ENCODE data around the gene USP5.

USP5 gene

DNA sequence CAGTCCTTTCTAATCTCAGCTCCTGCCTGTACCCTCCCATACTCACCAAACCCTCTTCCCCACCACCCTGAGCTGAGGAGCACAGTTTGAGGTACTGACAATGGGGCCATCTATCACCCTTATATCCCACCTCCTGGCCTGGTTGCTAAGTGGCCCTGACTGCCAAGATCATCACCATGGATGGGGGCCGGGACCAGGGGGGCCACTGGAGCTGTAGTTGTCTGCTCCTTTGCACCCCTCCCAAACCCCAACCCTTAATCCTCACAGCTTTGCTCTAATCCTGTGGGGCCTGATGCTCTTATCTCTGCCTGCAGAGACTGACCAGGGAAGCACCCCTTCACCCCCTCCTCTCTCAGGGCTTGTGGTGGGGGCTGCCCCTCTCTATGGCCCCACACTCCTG, 11.6 kb upstream of the USP5 start:
- no peak for DNase-seq (ENCODE audit: low read depth)

DNA sequence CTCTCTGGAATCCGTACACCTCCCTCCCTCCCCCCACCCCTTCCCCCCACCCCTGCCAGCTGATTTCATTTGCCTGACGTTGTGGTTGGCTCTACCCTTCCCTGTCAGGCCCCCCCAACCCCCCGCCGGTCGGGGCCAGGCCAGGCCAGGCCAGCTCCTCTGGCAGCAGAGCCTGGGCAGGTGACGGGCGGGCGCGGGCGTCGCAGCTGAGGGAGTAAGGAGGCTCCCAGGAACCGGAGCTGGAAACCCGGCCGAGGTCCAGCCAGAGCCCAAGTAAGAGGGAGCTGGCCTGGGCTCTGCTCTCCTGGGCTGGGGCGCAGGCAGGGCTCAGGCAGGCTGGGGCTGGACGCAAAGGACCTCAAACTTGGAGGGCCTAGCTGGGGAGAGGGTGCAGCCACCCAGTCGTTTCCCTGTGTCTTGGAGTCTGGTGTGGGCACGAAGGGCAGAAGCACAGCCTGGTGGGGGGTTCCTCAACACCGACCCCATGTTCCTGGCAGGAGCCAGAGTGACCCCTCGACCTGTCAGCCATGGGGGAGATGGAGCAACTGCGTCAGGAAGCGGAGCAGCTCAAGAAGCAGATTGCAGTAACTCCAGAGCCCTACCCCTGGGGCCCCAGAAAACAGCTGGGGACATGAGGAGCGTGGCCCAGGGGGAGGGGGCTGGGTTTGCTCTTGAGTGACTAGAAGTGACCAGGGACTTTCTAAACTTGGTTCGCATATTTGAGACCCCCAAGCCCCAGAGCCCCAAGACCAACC, 11.0 kb upstream of the USP5 start, which contains the start of gene GNB3:
GNB3 (plus strand) TSS at position 165 of the 755 bp plus-strand sequence; CDS start at position 528, 363 bp downstream.
- DNase-seq (ENCODE audit: low read depth) = no peak

DNA sequence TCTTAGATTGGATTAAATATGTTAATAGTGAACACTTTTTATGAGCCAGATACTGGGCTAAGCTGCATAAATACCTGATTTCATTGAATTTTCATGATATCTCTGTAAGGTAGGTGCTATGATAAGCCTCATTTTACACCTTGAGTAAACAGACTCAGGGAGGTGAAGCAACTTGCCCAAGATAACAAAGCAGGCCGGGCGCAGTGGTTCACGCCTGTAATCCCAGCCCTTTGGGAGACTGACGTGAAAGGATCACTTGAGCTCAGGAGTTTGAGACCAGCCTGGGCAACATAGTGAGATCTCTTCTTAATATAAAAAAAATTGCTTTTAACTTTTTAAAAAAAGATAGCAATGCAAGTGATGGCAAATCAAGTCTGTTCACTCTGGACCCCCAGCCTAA, 9.9 kb upstream of the USP5 start:
- no peak for DNase-seq (ENCODE audit: low read depth)

DNA sequence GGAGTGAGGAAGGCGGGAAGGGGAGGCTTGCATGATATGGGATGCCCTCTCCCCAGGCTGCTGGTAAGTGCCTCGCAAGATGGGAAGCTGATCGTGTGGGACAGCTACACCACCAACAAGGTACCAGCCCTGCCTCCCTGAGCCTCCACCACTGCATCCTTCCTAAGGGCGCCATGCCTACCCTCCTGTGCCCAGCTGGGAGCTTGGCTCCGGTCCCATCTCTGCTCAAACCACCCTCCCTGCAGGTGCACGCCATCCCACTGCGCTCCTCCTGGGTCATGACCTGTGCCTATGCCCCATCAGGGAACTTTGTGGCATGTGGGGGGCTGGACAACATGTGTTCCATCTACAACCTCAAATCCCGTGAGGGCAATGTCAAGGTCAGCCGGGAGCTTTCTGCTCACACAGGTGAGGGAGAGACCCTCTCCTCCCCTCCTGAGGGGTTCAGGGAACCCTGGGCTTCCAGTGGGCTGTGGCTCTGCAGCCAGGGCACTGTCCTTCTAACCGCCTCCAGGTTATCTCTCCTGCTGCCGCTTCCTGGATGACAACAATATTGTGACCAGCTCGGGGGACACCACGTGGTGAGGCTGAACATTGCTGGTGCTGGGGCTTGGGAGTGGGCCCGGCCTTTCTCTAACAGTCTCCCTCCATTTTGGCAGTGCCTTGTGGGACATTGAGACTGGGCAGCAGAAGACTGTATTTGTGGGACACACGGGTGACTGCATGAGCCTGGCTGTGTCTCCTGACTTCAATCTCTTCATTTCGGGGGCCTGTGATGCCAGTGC, 8.6 kb upstream of the USP5 start:
- DNase-seq (ENCODE audit: low read depth) = no peak

DNA sequence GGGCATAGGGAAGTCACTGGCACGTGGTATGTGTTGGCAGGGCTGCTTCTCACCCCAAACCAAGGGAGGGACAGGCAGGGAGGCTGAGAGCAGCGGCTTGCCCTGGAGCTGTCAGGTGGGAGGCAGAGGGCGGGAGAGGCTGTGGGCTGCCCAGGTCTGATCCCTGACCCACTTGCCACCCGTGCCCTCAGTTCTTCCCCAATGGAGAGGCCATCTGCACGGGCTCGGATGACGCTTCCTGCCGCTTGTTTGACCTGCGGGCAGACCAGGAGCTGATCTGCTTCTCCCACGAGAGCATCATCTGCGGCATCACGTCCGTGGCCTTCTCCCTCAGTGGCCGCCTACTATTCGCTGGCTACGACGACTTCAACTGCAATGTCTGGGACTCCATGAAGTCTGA, 6.6 kb upstream of the USP5 start:
- DNase-seq (ENCODE audit: low read depth) = no peak

DNA sequence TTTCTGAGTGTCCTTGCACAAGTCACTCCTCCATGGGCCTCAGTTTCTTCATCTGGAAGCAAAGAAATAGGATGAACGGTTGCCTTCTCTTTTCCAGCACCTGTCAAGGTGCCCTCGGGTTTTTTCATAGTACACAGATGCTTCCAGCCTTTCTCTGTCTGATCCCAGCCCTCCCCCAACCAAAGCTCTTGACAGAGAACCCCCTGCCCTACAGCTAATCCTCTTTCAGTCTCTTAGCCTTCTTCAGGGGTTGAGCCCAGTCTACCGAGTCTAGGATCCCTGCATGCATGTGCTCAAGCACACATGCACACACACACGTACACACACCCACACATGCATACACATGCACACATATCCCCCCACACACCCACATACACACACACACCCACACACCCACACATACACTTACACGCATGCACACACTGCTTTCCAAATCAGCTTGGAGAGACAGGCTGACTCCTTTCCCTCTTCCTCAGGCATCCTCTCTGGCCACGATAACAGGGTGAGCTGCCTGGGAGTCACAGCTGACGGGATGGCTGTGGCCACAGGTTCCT, 5.6 kb upstream of the USP5 start:
- DNase-seq (ENCODE audit: low read depth) = no peak

DNA sequence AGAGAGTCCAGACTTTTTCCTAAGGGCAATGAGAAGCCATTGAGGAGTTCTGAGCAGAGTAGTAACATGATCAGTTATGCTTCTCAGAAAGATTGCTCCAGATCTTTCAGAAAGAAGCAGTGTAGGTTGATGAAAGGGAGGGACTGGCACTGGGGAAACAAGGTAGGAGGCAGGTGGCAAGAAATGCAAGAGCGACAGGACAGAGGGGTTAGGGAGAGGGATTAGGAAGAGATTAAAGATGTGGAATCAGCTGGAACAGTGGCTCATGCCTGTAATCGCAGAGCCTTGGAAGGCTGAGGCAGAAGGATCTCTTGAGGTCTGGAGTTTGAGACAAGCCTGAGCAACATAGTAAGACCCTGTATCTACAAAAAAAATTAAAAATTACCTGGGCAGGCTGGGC, 4.3 kb upstream of the USP5 start:
- no peak for DNase-seq (ENCODE audit: low read depth)

DNA sequence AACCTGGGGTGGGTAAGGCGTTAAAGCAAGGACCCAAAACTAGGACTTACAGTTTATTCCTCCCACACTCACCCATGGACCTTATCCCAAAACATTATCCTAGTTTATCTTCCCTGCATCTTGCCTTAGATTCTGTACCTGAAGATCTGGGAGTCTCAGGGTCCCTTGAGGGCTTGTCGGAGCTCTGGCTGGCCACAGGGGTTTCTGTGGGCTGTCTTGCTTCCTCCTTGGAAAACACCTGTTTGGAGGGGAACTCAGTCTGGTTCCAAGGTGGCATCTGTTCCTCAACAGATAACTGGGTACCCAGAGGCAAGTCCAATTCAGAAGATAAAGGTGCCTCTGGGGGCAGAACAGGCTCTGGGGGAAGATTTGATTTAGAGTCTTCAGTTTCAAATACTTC, 2.5 kb upstream of the USP5 start:
- no peak for DNase-seq (ENCODE audit: low read depth)

DNA sequence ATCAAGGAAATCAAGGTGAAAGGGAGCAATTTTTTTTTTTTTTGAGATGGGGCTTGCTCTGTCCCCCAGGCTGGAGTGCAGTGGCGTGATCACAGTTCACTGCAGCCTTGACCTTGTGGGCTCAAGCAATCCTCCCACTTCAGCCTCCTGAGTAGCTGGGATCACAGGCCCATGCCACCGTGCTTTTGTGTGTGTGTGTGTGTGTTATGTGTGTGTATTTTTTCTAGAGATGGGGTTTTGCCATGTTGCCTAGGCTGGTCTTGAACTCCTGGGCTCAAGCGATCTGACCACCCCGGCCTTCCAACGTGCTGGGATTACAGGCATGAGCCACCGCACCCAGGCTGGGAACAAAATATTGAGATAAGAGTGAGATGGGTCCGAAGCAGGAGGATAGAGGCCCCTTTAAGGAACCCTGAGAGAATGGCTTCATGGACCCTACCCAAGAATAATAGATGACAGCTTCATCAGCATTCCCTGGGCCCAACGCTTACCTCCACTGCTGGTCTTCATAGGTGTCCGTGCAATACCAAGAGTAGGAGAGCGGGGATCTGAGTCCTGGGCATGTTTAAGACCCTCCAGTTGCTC, 1.9 kb upstream of the USP5 start:
- peak; percentile 15 for DNase-seq (ENCODE audit: low read depth)

DNA sequence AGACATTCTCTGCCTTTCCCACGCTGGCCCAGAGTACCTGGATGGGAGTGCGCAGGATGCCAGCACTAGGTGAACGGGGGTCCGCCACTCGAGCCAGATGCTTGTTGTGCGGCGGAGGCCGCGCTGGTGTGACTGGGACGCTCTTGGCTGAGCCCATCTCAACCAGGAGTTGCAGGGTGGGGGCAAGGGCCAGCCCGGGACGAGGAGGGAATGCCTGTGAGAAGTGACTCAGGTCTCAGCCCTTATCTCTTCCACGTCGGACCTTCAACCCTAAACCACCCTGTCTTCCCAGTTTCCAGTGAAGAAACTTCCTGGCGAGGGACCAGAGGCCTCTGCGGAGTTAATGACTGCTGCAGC, 1.2 kb upstream of the USP5 start:
- DNase-seq (ENCODE audit: low read depth) = no peak

DNA sequence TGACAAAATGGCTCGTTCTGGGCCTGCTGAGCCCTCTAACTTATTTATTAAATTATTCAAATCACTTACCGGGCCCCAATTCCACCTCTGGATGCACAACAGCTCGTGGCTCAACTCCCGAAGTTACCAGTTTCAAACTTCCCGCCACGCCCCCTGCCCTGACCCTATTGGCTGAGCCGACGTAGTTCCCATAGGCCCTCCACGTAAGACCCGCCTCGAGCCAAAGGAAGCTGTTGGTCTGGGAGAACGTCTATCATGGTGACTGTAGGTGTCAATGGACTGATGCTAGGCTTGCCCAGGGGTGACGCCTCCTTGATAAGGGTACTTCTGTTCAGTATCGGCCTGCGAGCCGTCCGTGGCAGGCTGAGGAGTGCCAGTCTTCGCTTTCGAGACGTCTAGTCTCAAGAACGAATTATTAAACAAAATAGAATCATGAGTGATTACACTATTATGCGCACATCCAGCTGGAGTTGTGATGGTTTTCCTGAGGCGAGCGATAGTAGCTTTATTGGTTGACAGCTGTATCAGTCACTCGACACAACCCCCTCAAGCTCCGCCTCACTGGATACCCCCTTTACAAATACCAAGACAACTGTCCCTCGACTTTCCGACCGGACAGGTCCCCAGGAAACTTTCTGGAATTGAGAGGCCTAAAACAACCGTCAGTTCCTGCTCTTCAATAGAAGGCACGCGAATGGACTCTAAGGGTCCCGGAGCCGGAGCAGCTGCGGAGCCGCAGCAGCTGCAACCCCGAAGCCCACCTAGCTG, 613 bp upstream of the USP5 start, which contains the start of gene CDCA3:
CDCA3 (minus strand) TSS at position 134 of the 768 bp plus-strand sequence. CDS start 334 bp downstream, outside the sequence.
- peak; percentile 100 for DNase-seq (ENCODE audit: low read depth)

DNA sequence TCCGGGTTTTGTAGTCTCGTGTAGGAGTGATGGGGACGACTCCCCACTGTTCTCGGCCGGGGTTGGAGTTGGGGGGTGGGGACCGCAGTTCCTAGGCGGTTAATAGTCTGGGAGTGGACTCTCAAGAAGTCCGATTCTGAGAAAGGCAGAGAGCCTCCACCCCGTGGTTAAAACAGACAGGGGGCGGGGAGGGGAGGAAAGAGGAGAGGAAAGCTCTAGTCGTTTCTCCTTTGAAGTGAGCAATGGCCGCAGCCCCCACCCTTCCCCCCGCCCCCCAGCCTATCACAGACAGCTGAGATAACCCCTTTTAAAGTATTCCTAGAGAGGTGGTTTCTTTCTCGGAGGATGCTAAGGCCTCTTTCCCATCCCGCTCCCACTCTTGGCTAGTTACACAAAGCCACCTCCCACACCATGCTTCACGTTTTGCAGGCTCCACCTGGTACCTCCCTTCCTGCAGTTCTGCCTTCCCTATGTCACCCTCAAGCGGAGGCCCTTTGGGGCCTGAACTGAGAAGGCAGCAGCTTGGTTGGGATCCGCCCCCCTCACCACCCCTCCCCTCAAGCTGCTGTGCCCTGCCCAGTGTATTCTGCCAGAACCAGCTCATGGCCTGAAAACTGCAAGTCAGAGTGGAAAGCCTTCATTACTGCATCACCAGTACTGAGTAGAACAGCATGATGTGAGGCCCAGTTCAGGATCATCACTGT, 853 bp downstream of the USP5 start:
- peak; percentile 75 for DNase-seq (ENCODE audit: low read depth)

DNA sequence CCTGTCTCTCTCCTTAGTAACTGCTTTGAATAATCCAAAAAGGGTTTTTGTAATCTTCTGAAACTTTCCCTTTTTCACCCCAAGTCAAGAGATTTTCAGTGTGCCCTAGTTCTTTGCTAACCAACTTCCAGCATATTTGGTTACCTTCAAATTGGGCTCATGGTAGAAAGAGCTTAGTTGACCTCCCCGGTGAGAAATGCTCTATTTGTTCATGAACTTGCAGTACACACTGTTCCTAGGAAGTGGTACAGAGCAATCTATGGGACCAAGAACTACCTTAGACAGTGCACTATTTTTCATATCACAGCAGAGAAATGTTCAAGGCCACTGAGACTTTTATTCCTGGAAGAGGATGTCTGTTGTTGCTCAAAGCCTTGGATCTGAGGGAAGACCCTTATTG, 1.7 kb downstream of the USP5 start:
- DNase-seq (ENCODE audit: low read depth) = no peak

DNA sequence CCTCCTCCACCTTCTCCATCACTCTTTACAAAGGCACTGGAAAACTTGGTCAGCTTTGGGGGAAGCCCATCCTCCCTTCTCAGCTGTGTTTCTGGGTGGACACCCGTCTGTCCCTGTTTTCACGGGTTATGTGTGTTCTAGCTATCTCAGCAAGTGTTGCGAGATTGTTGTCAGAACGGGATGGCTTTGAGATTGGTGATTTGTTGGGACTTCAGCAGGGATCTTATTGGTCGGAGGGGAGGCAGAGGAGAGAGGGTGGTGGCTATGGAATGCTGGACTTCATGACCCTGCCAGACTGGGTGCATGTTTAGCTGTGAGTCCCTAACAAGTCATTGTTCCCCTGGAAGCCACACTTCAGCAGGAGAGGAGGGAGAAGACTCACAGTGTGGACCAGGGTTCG, 2.1 kb downstream of the USP5 start:
- DNase-seq (ENCODE audit: low read depth) = no peak

DNA sequence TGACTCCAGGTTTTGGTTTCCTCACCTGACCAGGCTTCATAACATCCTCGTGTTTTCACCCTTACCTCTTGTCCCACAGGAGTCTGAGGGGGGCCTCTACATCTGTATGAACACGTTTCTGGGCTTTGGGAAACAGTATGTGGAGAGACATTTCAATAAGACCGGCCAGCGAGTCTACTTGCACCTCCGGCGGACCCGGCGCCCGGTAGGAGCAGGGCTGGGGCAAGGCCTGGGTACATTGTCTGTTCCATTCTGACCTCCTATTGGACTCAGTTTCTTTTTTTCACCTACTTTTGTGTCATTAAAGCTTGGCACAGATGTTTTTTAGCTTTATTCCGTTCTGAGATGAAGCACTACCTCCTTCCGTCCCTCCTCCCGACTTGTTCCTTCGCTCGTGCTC, 3.4 kb downstream of the USP5 start:
- no peak for DNase-seq (ENCODE audit: low read depth)

DNA sequence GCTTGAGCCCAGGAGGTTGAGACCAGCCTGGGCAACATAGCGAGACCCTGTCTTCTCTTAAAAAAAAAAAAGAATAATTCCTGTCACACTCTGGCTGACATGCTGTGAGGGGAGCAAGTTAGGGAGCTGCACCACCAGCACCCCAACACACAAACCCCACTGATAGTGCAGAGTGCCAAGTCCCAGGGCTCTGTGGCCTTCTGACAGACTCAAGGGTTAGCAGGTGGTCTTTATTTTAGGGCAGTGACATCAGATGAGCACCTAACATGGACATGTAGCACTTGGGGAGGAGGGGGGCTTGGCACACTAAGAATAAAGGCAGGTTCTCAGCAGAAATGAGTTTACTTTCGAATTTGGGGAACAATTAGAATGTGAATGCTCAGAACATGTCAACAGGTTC, 6.8 kb downstream of the USP5 start:
- no peak for DNase-seq (ENCODE audit: low read depth)

DNA sequence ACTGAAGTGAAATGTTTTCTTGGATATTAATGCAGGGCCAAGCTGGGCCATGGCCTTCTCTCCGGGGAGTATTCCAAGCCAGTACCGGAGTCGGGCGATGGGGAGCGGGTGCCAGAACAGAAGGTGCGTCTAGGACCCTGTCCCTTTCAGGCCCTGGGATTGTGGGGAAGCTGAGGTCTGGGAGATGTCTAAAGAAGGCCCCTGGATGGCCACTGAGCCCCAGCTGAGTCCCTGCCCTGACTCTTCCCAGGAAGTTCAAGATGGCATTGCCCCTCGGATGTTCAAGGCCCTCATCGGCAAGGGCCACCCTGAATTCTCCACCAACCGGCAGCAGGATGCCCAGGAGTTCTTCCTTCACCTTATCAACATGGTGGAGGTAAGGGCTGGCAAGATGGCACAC, 8.2 kb downstream of the USP5 start:
- no peak for DNase-seq (ENCODE audit: low read depth)

DNA sequence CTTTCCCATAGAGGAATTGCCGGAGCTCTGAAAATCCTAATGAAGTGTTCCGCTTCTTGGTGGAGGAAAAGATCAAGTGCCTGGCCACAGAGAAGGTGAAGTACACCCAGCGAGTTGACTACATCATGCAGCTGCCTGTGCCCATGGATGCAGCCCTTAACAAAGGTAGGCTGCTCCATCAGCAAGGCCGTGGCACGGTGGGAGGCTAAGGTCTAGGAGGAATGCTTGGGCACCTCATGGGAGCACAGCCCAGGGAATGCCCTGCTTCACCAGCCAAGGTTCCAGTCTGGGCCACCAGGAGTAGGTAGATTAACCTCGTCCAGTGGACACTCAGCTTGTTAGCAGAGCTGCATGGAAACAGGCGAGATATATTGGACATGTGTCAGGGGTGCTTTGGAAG, 9.0 kb downstream of the USP5 start:
- DNase-seq (ENCODE audit: low read depth) = no peak

DNA sequence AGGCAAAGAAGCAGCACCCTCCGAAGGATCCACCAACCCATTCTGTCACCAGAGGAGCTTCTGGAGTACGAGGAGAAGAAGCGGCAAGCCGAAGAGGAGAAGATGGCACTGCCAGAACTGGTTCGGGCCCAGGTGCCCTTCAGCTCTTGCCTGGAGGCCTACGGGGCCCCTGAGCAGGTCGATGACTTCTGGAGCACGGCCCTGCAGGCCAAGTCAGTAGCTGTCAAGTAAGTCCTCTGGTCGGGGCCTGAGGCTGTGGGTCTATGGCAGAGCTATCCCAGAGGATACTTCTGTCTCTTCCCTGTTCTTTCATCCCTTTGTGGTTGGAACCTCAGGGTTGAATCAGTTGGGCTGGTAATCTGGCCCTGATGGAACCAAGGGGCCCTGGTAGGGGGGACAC, 9.4 kb downstream of the USP5 start:
- no peak for DNase-seq (ENCODE audit: low read depth)

DNA sequence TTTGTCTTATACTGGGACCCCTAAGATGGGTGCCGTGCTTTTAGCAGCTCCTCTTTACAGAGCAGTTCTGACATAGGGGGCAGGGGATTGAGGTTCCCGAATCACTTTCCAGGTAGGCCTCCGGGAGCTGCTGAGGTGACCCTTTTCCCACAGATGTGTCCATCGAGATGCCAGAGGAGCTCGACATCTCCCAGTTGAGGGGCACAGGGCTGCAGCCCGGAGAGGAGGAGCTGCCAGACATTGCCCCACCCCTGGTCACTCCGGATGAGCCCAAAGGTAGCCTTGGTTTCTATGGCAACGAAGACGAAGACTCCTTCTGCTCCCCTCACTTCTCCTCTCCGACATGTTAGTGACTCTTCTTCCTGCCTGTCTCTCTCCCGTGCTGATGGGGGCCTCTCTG, 11.1 kb downstream of the USP5 start:
- DNase-seq (ENCODE audit: low read depth) = no peak

DNA sequence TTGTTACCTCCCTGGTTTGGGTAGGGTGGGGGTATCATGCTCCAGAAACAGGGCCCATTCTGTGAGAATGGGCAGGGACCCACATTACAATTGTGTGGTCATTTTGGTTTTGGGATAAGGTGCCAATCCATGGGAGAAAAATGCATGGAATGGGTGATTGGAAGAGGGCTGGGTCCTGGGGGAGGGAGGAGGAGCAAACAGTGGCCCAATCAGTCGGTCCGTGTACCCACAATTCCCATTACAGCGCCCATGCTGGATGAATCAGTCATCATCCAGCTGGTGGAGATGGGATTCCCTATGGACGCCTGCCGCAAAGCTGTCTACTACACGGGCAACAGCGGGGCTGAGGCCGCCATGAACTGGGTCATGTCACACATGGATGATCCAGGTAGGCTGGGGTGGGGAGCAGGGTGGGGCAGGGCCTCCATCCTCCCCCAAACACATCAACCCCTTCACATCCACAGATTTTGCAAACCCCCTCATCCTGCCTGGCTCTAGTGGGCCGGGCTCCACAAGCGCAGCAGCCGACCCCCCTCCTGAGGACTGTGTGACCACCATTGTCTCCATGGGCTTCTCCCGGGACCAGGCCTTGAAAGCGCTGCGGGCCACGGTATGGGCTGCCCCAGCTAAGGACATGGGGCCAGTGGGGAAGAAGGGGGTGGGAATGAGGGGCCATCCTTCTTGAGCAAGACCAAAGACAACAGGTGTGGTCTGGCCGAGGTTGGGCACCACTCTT, 11.8 kb downstream of the USP5 start:
- peak; percentile 12 for DNase-seq (ENCODE audit: low read depth)

Measured in ELR (cell line).